ENCODE measurements around the gene HEXD.
A peak's percentile ranks its signal among the peaks of the same experiment; 100 is the strongest.
"Not testable (repeated sequence)": the region's sequence is repeated elsewhere in the genome, so short reads cannot be mapped to it uniquely, and the experiment has no call there.

The HEXD gene

GRCh38 chr17:82418001-82418986 is at the start of gene HEXD, which contains the start of gene OGFOD3:
Gene HEXD (plus strand): TSS chr17:82418347. CDS start chr17:82419800, 1,453 bp downstream.
Gene OGFOD3 (minus strand): TSS chr17:82418586. CDS start chr17:82418485, 101 bp downstream.
- DNase-seq = peak; percentile 87

GRCh38 chr17:82369211-82369610 is 48.9 kb upstream of the HEXD start:
- no peak for DNase-seq

- DNase-seq = peak; percentile 15
Measured at GRCh38 chr17:82370471-82371332, 47.4 kb upstream of the HEXD start.

DNA sequence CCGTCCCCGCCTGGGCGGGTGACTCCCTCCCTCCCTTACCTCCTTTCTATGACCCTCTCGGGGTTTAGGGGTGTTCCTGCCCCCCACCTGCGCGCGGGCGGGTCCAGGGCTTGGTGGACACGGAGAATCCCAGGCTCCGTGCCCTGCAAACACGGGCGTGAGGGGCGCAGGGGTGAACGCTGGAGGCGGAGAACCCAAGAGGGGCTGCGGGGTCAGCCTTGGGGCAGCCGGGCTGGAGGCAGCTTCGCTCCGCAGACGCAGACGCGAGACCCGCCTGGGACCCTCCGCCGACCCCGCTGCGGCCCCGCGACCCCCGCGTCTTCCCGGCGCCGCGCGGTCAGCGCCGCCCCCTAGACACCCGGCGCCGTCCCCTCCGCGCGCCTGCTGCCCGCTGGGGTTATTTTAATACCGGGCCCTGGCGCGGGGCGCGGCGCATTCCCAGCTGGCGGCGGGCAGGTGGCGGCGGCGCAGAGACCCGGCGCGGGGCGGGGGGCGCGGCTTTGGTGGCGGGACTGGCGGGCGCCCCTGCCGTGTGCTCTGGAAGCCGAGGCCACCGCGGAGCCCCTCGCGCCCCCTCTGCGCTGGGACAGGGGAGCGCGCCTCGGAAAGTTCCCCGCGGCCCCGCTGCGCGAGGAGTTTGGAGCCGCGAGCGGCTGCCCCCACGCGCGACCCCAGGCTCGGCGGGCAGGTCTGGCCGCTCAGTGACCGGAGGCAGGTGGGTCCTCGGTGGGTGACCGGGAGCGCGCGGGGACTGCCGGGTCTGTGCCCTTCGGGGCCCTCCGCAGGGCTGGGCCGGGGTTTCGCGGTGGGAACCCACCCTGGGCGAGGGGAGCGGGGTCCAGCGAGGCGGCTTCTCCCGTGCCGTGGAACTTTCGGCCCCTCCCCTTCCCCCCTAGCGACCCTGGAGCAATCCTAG is 46.6 kb upstream of the HEXD start, which contains the start of gene UTS2R:
Gene UTS2R, plus strand, starts transcription at position 433 of the 916 bp plus-strand sequence. CDS start 2,560 bp downstream, outside the sequence.
- no peak for DNase-seq

GRCh38 chr17:82372249-82373071 is 45.7 kb upstream of the HEXD start:
- no peak for DNase-seq

GRCh38 chr17:82373072-82373452 is 45.1 kb upstream of the HEXD start:
- DNase-seq = not testable (repeated sequence)

DNA sequence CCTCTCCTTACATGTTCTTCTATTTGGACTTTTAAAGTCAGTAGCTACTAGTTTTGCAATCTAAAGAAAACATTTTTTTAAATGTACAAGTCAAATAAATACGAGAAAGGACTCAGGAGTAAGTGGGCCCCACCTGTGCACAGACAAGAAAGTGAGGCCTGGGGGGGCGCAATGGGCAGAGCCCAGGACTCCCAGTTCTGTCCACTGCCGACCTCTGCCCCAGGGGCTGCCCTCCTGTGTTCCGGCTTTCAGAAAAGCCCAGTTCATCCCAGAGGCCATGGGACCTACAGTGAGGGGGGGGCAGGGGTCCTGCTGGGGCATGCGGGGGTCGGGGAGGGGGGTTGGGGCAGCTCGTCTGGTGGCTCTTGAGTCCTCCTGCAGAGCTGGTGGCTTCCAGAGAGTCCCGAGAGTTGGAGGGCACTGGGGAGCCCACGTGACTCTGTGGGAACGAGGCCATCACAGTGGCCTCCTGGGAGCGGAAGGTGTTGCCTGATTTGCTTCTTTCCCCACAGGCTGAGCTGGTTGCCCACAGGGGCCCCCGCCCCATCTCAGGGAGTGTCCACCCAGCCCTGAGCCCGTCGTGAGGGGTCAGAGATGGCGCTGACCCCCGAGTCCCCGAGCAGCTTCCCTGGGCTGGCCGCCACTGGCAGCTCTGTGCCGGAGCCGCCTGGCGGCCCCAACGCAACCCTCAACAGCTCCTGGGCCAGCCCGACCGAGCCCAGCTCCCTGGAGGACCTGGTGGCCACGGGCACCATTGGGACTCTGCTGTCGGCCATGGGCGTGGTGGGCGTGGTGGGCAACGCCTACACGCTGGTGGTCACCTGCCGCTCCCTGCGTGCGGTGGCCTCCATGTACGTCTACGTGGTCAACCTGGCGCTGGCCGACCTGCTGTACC is 44.2 kb upstream of the HEXD start:
- no peak for DNase-seq

DNA sequence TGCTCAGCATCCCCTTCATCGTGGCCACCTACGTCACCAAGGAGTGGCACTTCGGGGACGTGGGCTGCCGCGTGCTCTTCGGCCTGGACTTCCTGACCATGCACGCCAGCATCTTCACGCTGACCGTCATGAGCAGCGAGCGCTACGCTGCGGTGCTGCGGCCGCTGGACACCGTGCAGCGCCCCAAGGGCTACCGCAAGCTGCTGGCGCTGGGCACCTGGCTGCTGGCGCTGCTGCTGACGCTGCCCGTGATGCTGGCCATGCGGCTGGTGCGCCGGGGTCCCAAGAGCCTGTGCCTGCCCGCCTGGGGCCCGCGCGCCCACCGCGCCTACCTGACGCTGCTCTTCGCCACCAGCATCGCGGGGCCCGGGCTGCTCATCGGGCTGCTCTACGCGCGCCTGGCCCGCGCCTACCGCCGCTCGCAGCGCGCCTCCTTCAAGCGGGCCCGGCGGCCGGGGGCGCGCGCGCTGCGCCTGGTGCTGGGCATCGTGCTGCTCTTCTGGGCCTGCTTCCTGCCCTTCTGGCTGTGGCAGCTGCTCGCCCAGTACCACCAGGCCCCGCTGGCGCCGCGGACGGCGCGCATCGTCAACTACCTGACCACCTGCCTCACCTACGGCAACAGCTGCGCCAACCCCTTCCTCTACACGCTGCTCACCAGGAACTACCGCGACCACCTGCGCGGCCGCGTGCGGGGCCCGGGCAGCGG is 43.4 kb upstream of the HEXD start:
- no peak for DNase-seq

GRCh38 chr17:82375359-82376041 is 42.6 kb upstream of the HEXD start:
- no peak for DNase-seq

GRCh38 chr17:82376042-82376730 is 42.0 kb upstream of the HEXD start:
- no peak for DNase-seq

- DNase-seq = not testable (repeated sequence)
Measured at GRCh38 chr17:82377294-82377693, 40.9 kb upstream of the HEXD start.

DNA sequence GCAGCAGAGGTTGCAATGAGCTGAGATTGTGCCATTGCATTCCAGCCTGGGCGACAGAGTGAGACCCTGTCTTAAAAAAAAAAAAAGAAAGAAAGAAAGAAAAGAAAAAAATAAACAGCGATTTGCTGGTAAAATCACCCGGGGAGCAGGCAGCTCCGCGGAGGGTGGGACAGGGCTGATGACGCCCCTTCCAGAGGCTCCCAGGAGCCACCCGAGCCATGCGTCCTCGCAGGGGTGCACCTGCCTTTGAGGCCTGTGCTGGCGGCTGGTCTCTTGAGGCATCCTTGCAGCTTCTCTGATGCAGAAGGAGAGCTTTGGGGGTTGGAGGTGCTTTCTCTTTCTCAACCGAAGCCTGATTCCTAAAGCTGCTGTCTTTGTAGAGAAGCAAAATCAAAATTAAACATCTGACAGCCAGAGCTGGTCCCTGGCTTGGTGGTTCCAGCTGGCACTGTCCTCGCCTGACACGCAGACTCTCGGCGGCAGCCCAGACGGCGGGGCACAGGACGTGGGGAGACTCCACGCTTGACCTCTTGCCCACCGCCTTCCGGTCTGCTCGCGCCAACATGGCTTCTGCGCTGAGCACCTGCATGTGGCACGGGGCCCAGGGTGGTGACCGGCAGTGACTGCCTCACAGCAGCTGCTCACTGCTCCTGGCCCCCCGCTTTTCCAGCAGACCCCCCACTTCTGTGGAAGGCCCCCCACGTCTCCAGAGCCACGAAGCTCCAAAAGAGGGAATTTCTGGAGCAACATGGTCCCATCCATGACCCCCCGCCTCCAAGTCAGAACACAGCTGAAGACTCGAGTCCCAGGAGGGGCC is 40.0 kb upstream of the HEXD start:
- DNase-seq = no peak

GRCh38 chr17:82378741-82379021 is 39.5 kb upstream of the HEXD start:
- no peak for DNase-seq

- no peak for DNase-seq
Measured at GRCh38 chr17:82380860-82381702, 37.1 kb upstream of the HEXD start.

DNA sequence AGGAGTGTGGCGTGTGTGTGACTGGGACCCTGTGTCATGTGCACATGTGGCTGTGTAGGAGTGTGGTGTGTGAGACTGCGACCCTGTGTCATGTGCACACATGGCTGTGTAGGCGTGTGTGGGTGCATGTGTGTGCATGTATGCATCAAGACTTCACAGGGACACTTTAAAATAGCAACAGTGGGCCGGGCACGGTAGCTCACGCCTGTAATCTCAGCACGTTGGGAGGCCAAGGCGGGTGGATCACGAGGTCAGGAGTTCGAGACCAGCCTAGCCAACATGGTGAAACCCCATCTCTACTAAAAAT is 36.5 kb upstream of the HEXD start:
- not testable (repeated sequence) for DNase-seq

DNA sequence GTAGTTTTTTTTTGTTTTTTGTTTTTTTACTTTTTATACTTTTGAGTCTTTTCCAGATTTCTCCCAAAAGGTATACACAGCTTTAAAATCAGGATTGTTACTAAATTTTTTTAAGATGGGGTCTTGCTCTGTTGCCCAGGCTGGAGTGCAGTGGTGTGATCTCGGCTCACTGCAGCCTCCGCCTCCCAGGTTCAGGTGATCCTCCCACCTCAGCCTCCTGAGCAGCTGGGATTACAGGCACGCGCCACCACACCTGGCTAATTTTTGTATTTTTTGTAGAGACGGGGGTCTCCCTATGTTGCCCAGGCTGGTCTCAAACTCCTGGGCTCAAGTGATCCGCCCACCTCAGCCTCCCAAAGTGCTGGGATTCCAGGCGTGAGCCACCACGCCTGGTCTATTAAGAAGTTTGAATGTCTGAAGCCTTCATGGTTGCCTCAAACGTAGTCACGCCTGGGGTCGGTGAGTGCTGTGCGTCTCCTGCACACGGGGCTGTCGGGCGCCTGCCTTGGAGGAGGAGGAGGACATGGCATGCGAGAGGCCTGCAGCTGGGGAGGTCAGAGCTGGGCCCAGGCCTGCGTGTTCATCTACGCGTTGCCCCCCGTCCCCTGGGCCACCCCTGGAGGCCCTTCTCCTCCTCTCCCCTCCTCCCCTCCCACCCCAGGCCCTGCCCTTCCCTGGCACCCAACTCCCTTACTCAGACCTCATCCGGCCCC is 35.8 kb upstream of the HEXD start:
- not testable (repeated sequence) for DNase-seq

All from CD4-positive, alpha-beta T cell treated with Interleukin-10 for 1 hour (primary cell).